NCI-H2029 (cell line): ENCODE results near the gene SLC11A1.

ENCODE experiments used
- DNase-seq: peaks from one replicate; lab custom pipeline; 2025; lab: John Stamatoyannopoulos, UW

Gene SLC11A1

GRCh38 chr2:218393750-218394290 is 11.7 kb downstream of the SLC11A1 start:
- DNase-seq, result no peak

GRCh38 chr2:218394298-218395089 is 12.4 kb downstream of the SLC11A1 start:
- no peak for DNase-seq

- DNase-seq, result no peak
Observed at GRCh38 chr2:218395090-218395444, 13.0 kb downstream of the SLC11A1 start.

GRCh38 chr2:218395456-218395825 is 13.4 kb downstream of the SLC11A1 start:
- no peak for DNase-seq

- peak; percentile 87 for DNase-seq
Observed at GRCh38 chr2:218395826-218396687, 14.0 kb downstream of the SLC11A1 start.

- peak; percentile 93 for DNase-seq
Observed at GRCh38 chr2:218396688-218397462, 14.8 kb downstream of the SLC11A1 start.

- no peak for DNase-seq
Observed at GRCh38 chr2:218397463-218397819, 15.4 kb downstream of the SLC11A1 start.

- DNase-seq, result peak; percentile 77
Observed at GRCh38 chr2:218397820-218398436, 15.9 kb downstream of the SLC11A1 start.

- DNase-seq, result peak; percentile 56
Observed at GRCh38 chr2:218398437-218399390, 16.6 kb downstream of the SLC11A1 start.

- DNase-seq, result peak; percentile 86
Observed at GRCh38 chr2:218399391-218400166, 17.5 kb downstream of the SLC11A1 start, which contains the start of gene CTDSP1. Gene CTDSP1 (plus strand): TSS chr2:218399868. CDS start chr2:218400091, 223 bp downstream.

- no peak for DNase-seq
Observed at GRCh38 chr2:218400167-218400929, 18.3 kb downstream of the SLC11A1 start.

- DNase-seq, result no peak
Observed at GRCh38 chr2:218400930-218401881, 19.1 kb downstream of the SLC11A1 start.

- DNase-seq, result no peak
Observed at GRCh38 chr2:218401890-218402289, 19.8 kb downstream of the SLC11A1 start.

- no peak for DNase-seq
Observed at GRCh38 chr2:218402491-218402901, 20.4 kb downstream of the SLC11A1 start.

- no peak for DNase-seq
Observed at GRCh38 chr2:218402911-218403411, 20.9 kb downstream of the SLC11A1 start.

GRCh38 chr2:218403810-218404209 is 21.7 kb downstream of the SLC11A1 start:
- no peak for DNase-seq

GRCh38 chr2:218404351-218405085 is 22.4 kb downstream of the SLC11A1 start:
- no peak for DNase-seq
